ENCODE results near the gene AKT3. TPM values are rescaled to one million over a fixed set of nuclear protein-coding genes. Genes with fewer than 3 reads are reported as not detected.

The AKT3 gene
- total RNA-seq, 1 donor from 2014 or later: 107 TPM

GRCh38 chr1:243628476-243628907, 221.6 kb downstream of the AKT3 start:
- TF ChIP-seq, protein P1, sequence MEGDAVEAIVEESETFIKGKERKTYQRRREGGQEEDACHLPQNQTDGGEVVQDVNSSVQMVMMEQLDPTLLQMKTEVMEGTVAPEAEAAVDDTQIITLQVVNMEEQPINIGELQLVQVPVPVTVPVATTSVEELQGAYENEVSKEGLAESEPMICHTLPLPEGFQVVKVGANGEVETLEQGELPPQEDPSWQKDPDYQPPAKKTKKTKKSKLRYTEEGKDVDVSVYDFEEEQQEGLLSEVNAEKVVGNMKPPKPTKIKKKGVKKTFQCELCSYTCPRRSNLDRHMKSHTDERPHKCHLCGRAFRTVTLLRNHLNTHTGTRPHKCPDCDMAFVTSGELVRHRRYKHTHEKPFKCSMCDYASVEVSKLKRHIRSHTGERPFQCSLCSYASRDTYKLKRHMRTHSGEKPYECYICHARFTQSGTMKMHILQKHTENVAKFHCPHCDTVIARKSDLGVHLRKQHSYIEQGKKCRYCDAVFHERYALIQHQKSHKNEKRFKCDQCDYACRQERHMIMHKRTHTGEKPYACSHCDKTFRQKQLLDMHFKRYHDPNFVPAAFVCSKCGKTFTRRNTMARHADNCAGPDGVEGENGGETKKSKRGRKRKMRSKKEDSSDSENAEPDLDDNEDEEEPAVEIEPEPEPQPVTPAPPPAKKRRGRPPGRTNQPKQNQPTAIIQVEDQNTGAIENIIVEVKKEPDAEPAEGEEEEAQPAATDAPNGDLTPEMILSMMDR (IDR thresholded peaks at IDR 0.05): no peak
- Mint-ChIP-seq H3K4me1 (ENCODE audit: unreplicated experiment) (no peaks in the 10 kb centered on the region), H3K27me3 (ENCODE audit: unreplicated experiment) (no peaks in the 10 kb centered on the region), H3K9me3 (ENCODE audit: unreplicated experiment) (peaks cover 30% of the 10 kb centered on the region), H3K27ac (ENCODE audit: unreplicated experiment) (no peak overlapping the region), H3K36me3 (ENCODE audit: unreplicated experiment) (peaks cover 51% of the 10 kb centered on the region), H3K4me3 (ENCODE audit: unreplicated experiment) (no peak overlapping the region)
- no peak for DNase-seq (ENCODE audit: extremely low spot score, unreplicated experiment)

DNA sequence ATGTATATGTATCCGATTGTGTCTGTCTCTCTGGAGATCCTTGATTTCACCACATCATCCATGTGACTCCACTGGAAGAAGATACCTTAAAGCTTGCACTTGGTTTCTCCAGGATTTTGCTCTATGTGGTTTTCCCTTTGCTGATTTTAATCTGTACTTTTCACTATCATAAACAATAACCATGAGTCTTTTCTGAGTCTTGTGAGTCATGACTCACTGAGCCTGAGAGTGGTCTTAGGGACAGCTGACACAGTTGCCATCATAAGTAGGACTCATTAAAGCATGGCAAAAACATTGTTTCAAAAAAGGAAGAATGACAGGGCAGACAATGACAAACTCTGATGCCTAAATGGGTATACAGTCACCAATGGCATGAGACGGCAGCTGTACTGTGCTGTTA, 226.2 kb downstream of the AKT3 start:
- Mint-ChIP-seq H3K4me1 (ENCODE audit: unreplicated experiment) (peaks cover 6% of the 10 kb centered on the region), H3K36me3 (ENCODE audit: unreplicated experiment) (peaks cover 52% of the 10 kb centered on the region)
- TF ChIP-seq, protein P1 (IDR thresholded peaks at IDR 0.05): no peak

DNA sequence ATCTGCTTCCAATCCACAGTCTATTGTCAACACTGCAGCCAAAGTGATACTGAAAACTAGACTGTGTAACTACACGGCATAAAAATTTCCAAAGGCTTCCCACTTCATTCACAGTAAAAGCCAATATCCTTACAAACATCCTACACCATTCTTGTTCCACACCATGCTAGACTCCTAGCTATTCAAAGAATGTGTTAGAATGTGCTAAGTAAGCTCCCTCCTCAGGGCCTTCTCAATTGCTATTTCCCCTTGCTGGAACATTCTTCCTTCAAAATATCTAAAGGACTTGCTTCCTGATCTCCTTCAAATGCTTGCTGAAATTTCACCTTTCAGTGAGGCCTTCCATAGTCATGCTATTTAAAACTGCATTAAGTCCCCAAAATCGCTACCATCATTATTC, 228.1 kb downstream of the AKT3 start:
- H3K9me3 Mint-ChIP-seq (ENCODE audit: unreplicated experiment): peaks cover 32% of the 10 kb centered on the region
- peaks cover 48% of the 10 kb centered on the region for H3K36me3 Mint-ChIP-seq (ENCODE audit: unreplicated experiment)
- H3K27ac Mint-ChIP-seq (ENCODE audit: unreplicated experiment): no peak overlapping the region
- H3K4me3 Mint-ChIP-seq (ENCODE audit: unreplicated experiment): no peak overlapping the region
- TF ChIP-seq, protein P1 (IDR thresholded peaks at IDR 0.05): no peak
- no peak for DNase-seq (ENCODE audit: extremely low spot score, unreplicated experiment)
- H3K4me1 Mint-ChIP-seq (ENCODE audit: unreplicated experiment): peaks cover 6% of the 10 kb centered on the region
- H3K27me3 Mint-ChIP-seq (ENCODE audit: unreplicated experiment): no peaks in the 10 kb centered on the region

More for the DNA sequence above, 226.2 kb downstream of the AKT3 start:
- H3K4me3 Mint-ChIP-seq (ENCODE audit: unreplicated experiment): no peak overlapping the region
- H3K9me3 Mint-ChIP-seq (ENCODE audit: unreplicated experiment): peaks cover 32% of the 10 kb centered on the region
- no peak overlapping the region for H3K27ac Mint-ChIP-seq (ENCODE audit: unreplicated experiment)
- DNase-seq (ENCODE audit: extremely low spot score, unreplicated experiment): no peak
- H3K27me3 Mint-ChIP-seq (ENCODE audit: unreplicated experiment): no peaks in the 10 kb centered on the region

GRCh38 chr1:243620096-243620495, 229.9 kb downstream of the AKT3 start:
- H3K27me3 Mint-ChIP-seq (ENCODE audit: unreplicated experiment): no peaks in the 10 kb centered on the region
- H3K27ac Mint-ChIP-seq (ENCODE audit: unreplicated experiment): no peak overlapping the region
- peaks cover 32% of the 10 kb centered on the region for H3K9me3 Mint-ChIP-seq (ENCODE audit: unreplicated experiment)
- DNase-seq (ENCODE audit: extremely low spot score, unreplicated experiment): no peak
- peaks cover 41% of the 10 kb centered on the region for H3K36me3 Mint-ChIP-seq (ENCODE audit: unreplicated experiment)
- H3K4me3 Mint-ChIP-seq (ENCODE audit: unreplicated experiment): no peak overlapping the region
- peaks cover 6% of the 10 kb centered on the region for H3K4me1 Mint-ChIP-seq (ENCODE audit: unreplicated experiment)
- TF ChIP-seq, protein P1 (IDR thresholded peaks at IDR 0.05): no peak

- Mint-ChIP-seq H3K4me3 (ENCODE audit: unreplicated experiment) (no peak overlapping the region), H3K36me3 (ENCODE audit: unreplicated experiment) (peaks cover 34% of the 10 kb centered on the region), H3K27me3 (ENCODE audit: unreplicated experiment) (no peaks in the 10 kb centered on the region), H3K9me3 (ENCODE audit: unreplicated experiment) (no peaks in the 10 kb centered on the region), H3K27ac (ENCODE audit: unreplicated experiment) (no peak overlapping the region), H3K4me1 (ENCODE audit: unreplicated experiment) (no peaks in the 10 kb centered on the region)
- no peak for DNase-seq (ENCODE audit: extremely low spot score, unreplicated experiment)
- TF ChIP-seq, protein P1 (IDR thresholded peaks at IDR 0.05): no peak
These were observed 240.3 kb downstream of the AKT3 start for GRCh38 chr1:243609698-243610097.
